ENCODE results near the gene PSMA2.
A peak's percentile ranks its signal among the peaks of the same experiment; 100 is the strongest.

The PSMA2 gene

DNA sequence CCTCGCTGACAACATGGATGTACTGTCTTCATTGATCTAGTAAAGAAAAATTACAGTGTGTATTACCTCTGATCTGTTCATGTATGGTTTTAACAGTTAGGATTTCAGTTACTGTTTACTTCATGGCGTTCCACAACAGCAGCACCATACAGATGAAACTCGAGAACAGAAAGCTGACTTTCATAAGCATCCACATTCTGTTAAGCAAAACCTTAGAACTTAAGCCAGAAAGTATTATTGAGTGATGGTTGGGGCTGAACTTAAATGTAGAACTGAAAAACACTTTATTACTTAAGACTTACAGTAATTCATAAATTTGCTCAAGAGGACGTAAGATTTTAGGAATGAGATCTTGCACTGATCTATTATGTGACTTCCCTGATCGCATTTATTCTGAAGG, 3.9 kb upstream of the PSMA2 start:
- Histone ChIP-seq H3K4me1 (ENCODE audit: control insufficient read depth, insufficient read depth, low read length) (peaks cover 10% of the 10 kb centered on the region), H3K9ac (ENCODE audit: low read depth, low read length) (no peak overlapping the region), H3K4me2 (ENCODE audit: low read length) (no peak overlapping the region), H3K27me3 (ENCODE audit: control insufficient read depth, insufficient read depth, low read length) (no peaks in the 10 kb centered on the region), H3K9me3 (replicated peaks; ENCODE audit: low read length) (no peaks in the 10 kb centered on the region), H3K36me3 (ENCODE audit: insufficient read depth, low read length) (peaks cover 29% of the 10 kb centered on the region), H3K4me3 (ENCODE audit: low read length) (no peak overlapping the region)

DNA sequence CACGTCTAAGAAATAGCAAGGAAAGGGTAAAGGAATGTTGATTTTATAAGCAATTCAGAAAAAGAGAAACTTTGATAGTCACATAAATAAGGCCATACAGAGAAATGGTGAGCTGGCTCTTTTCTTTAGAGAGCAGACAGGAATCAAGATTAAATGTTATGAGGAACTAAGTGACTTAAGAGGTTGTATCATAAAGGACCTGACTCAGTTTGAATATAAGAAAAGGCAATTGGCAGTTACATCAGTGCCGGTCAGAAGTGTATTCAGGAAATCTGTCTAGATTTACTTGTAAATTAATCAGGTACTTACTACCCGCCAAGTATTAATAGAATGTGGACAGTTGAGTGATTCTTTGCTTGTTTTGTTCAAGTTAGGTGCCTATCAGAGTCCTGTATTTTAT, 2.3 kb upstream of the PSMA2 start:
- Histone ChIP-seq H3K9ac (ENCODE audit: low read depth, low read length) (no peak overlapping the region), H3K4me2 (ENCODE audit: low read length) (peak overlapping the region; percentile 34), H3K9me3 (replicated peaks; ENCODE audit: low read length) (no peaks in the 10 kb centered on the region), H3K27me3 (ENCODE audit: control insufficient read depth, insufficient read depth, low read length) (no peaks in the 10 kb centered on the region), H3K36me3 (ENCODE audit: insufficient read depth, low read length) (peaks cover 31% of the 10 kb centered on the region), H3K4me1 (ENCODE audit: control insufficient read depth, insufficient read depth, low read length) (peaks cover 26% of the 10 kb centered on the region), H3K4me3 (ENCODE audit: low read length) (no peak overlapping the region)

DNA sequence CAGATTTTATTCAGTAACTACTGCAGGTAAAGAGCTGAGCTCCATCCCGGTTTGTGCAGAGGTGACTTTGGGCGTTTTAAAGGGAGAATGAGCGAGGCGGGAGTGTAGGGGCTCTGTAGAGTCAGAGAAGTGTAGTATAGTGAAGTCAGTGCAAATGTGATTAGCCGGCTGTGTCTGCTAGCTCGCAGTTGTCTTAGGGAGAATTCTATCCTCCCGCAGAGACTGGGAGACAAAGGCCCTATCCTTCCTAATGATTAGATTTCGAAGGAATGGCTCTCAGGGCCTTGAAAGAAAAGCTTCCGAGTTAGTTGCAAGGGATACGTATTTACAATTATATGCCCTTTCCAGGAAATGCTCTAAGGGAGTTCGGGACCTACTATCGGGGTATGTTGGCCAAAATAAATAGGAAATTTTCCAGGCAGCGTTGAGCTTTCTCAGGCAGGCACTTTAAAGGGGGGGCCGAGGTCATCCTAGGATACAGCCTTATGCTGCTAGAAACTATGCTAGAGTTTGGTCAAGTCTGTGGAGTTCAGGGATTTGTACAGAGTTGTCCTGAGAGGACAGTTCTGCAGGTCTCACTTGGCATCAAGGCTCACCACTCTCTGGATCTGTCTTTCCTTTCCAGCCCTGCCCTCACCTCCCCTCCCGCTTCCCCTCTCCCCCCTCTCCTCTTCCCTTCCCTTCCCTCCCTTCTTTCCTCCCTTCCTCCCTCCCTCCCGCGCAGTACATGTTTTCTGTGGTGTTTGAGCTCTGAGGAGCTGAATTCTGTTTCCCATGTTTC, 1.0 kb upstream of the PSMA2 start:
- Histone ChIP-seq H3K36me3 (ENCODE audit: insufficient read depth, low read length) (peaks cover 21% of the 10 kb centered on the region), H3K9me3 (replicated peaks; ENCODE audit: low read length) (no peaks in the 10 kb centered on the region), H3K4me1 (ENCODE audit: control insufficient read depth, insufficient read depth, low read length) (peaks cover 28% of the 10 kb centered on the region), H3K27me3 (ENCODE audit: control insufficient read depth, insufficient read depth, low read length) (no peaks in the 10 kb centered on the region), H3K9ac (ENCODE audit: low read depth, low read length) (peak overlapping the region; percentile 91), H3K4me3 (ENCODE audit: low read length) (peak overlapping the region; percentile 97), H3K4me2 (ENCODE audit: low read length) (peak overlapping the region; percentile 79)

DNA sequence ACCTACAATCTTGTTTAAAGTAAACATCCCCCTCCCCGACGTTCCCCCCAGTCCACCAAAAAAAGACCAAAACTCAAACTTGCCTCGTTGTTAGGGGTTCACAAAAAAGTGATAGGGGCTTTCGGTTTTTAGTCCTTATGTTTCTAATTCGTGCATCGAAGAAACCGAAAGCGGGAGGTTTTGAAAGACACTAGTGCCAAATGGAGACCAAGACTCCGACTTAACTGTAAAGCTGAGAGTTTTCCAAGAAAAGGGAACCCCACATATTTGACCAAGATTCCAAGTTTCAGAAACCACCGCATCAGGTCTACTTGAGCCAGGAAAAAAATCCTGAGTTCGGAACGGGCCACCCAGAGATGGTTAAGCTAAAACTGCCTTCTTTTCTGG, 534 bp downstream of the PSMA2 start:
- Histone ChIP-seq H3K4me2 (ENCODE audit: low read length) (peak overlapping the region; percentile 88), H3K36me3 (ENCODE audit: insufficient read depth, low read length) (peaks cover 19% of the 10 kb centered on the region), H3K4me3 (ENCODE audit: low read length) (peak overlapping the region; percentile 97), H3K9me3 (replicated peaks; ENCODE audit: low read length) (no peaks in the 10 kb centered on the region), H3K9ac (ENCODE audit: low read depth, low read length) (peak overlapping the region; percentile 92), H3K4me1 (ENCODE audit: control insufficient read depth, insufficient read depth, low read length) (peaks cover 28% of the 10 kb centered on the region), H3K27me3 (ENCODE audit: control insufficient read depth, insufficient read depth, low read length) (no peaks in the 10 kb centered on the region)

DNA sequence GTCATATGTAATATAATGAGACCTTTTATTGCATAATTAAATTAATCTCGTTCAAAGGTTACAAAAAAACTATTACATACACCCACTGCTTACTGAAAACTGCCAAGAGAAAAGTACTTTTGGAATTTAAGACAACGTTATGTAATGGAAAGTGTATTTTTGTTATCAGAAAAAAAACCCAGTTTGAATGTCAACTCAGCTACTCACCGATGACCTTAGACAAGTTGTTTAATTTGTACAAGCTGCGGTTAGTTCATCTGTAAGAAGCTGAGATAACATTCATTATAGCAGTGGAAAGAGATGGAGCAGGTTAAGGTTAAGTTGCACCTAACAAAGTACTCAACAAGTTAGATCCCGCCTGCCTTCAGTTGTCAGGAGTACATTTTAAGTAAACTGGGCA, 1.1 kb downstream of the PSMA2 start:
- Histone ChIP-seq H3K9me3 (replicated peaks; ENCODE audit: low read length) (no peaks in the 10 kb centered on the region), H3K4me2 (ENCODE audit: low read length) (peak overlapping the region; percentile 88), H3K27me3 (ENCODE audit: control insufficient read depth, insufficient read depth, low read length) (no peaks in the 10 kb centered on the region), H3K9ac (ENCODE audit: low read depth, low read length) (peak overlapping the region; percentile 92), H3K36me3 (ENCODE audit: insufficient read depth, low read length) (peaks cover 19% of the 10 kb centered on the region), H3K4me3 (ENCODE audit: low read length) (peak overlapping the region; percentile 97), H3K4me1 (ENCODE audit: control insufficient read depth, insufficient read depth, low read length) (peaks cover 28% of the 10 kb centered on the region)

DNA sequence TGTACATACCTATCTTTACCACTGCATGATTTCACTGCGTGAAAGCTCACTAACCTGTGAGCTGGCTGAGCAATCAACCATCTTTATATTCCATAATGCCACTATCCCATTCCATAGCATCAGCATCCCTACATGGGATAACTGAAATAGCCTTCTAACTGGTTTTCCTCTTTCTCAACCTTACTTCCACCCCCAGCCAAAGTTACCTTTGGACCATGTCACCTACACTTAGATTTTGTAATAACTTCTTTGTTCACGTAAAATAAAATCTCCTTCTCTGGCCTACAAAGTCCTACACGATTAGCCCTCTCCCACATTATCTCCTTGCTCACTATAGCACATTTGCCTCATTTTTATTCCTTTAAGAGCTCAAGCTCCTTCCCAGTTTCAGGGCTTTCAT, 2.5 kb downstream of the PSMA2 start:
- Histone ChIP-seq H3K9me3 (replicated peaks; ENCODE audit: low read length) (no peaks in the 10 kb centered on the region), H3K4me2 (ENCODE audit: low read length) (peak overlapping the region; percentile 88), H3K4me1 (ENCODE audit: control insufficient read depth, insufficient read depth, low read length) (peaks cover 28% of the 10 kb centered on the region), H3K27me3 (ENCODE audit: control insufficient read depth, insufficient read depth, low read length) (no peaks in the 10 kb centered on the region), H3K4me3 (ENCODE audit: low read length) (no peak overlapping the region), H3K9ac (ENCODE audit: low read depth, low read length) (no peak overlapping the region), H3K36me3 (ENCODE audit: insufficient read depth, low read length) (peaks cover 21% of the 10 kb centered on the region)

DNA sequence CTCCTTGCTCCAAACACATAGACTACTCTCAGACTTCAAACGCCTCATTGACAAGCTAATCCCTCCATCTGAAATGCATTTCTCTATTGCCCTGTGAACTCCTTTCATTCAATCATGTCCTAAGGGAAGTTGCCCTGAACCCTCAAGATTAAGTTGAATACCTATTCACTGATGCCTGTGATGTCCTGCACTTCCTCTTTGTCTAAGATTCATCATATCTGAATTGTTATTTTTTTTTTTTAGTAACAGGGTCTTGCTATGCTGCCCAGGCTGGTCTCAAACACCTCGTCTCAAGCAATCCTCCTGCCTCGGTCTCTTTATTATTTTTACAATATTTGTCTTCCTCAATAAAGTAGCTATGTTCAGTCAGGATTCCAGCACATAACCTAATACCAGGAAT, 3.2 kb downstream of the PSMA2 start:
- peaks cover 24% of the 10 kb centered on the region for H3K4me1 ChIP-seq (ENCODE audit: control insufficient read depth, insufficient read depth, low read length)
- peaks cover 26% of the 10 kb centered on the region for H3K36me3 ChIP-seq (ENCODE audit: insufficient read depth, low read length)
- H3K9me3 ChIP-seq (replicated peaks; ENCODE audit: low read length), result no peaks in the 10 kb centered on the region

DNA sequence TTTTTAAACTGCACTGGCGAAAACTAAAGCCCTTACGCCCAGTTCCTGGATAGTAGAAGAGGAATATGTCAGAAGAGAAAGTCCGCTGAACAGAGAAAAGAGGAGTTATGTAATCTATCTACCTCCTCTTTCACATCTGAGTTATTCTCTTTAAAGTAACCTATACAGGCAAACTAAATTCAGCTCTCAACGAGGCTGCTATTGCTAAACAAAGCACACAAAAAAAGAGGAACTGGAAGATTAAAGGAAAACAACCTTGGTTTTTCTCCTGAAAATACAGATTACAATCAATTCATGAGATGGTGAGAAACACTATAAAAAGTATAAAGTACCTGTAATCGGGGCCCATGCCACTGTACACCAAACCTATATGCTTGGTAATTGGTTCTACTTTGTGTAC, 5.8 kb downstream of the PSMA2 start:
- Histone ChIP-seq H3K27me3 (ENCODE audit: control insufficient read depth, insufficient read depth, low read length) (no peaks in the 10 kb centered on the region), H3K4me3 (ENCODE audit: low read length) (no peak overlapping the region), H3K36me3 (ENCODE audit: insufficient read depth, low read length) (peaks cover 51% of the 10 kb centered on the region), H3K4me2 (ENCODE audit: low read length) (no peak overlapping the region), H3K4me1 (ENCODE audit: control insufficient read depth, insufficient read depth, low read length) (peaks cover 19% of the 10 kb centered on the region), H3K9ac (ENCODE audit: low read depth, low read length) (no peak overlapping the region), H3K9me3 (replicated peaks; ENCODE audit: low read length) (no peaks in the 10 kb centered on the region)

More for the DNA sequence above, 3.2 kb downstream of the PSMA2 start:
- peak overlapping the region; percentile 88 for H3K4me2 ChIP-seq (ENCODE audit: low read length)
- no peak overlapping the region for H3K9ac ChIP-seq (ENCODE audit: low read depth, low read length)
- H3K27me3 ChIP-seq (ENCODE audit: control insufficient read depth, insufficient read depth, low read length), result no peaks in the 10 kb centered on the region
- no peak overlapping the region for H3K4me3 ChIP-seq (ENCODE audit: low read length)

DNA sequence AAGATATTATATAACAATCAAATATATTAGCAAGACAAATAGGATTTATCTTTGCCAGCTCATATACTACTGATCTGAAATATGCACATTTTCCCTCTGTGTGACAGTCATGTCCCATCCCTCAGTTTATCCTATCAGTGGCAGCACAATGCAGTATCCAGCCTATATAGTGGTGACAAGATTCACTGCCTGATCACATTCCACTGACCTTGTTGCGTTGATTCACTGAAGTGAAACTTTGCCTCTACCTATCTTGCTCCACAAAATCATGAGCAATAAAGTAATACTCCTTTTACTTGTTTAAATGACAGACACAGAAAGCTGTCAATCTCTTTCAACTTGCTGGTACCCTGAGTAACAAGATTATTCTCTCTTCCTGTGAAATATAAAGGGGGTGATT, 6.3 kb downstream of the PSMA2 start:
- no peaks in the 10 kb centered on the region for H3K9me3 ChIP-seq (replicated peaks; ENCODE audit: low read length)
- H3K27me3 ChIP-seq (ENCODE audit: control insufficient read depth, insufficient read depth, low read length), result no peaks in the 10 kb centered on the region
- no peak overlapping the region for H3K4me2 ChIP-seq (ENCODE audit: low read length)
- no peak overlapping the region for H3K9ac ChIP-seq (ENCODE audit: low read depth, low read length)
- H3K4me3 ChIP-seq (ENCODE audit: low read length), result no peak overlapping the region
- peaks cover 57% of the 10 kb centered on the region for H3K36me3 ChIP-seq (ENCODE audit: insufficient read depth, low read length)
- peaks cover 15% of the 10 kb centered on the region for H3K4me1 ChIP-seq (ENCODE audit: control insufficient read depth, insufficient read depth, low read length)

DNA sequence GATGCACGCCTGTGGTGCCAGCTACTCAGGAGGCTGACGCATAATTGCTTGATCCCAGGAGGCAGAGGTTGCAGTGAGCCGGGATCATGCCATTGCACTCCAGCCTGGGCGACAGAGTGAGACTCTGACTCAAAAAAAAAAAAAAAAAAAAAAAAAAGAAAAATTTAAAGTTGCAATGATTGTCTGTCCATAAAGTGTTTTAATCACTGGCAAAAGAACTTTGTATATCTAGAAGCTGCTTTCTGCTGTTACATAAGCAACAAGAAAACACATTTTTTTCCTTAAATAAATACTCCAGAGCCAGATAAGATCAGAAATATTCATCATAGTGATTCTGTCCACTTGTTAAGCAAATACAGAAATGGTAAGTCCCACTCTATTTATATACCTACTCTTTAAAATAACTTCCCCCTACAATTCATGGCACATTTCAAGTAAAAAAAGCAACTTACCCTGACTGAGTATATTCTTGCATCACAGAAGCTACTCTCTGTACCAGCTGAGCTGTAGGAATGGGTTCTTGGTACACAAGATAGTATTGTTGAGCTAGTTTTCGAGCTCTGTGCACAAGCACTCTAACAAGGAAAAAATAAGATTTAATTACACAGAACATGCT, 7.6 kb downstream of the PSMA2 start:
- Histone ChIP-seq H3K9me3 (replicated peaks; ENCODE audit: low read length) (no peaks in the 10 kb centered on the region), H3K36me3 (ENCODE audit: insufficient read depth, low read length) (peaks cover 63% of the 10 kb centered on the region), H3K27me3 (ENCODE audit: control insufficient read depth, insufficient read depth, low read length) (no peaks in the 10 kb centered on the region), H3K4me1 (ENCODE audit: control insufficient read depth, insufficient read depth, low read length) (peaks cover 2% of the 10 kb centered on the region), H3K9ac (ENCODE audit: low read depth, low read length) (no peak overlapping the region), H3K4me3 (ENCODE audit: low read length) (no peak overlapping the region), H3K4me2 (ENCODE audit: low read length) (no peak overlapping the region)

DNA sequence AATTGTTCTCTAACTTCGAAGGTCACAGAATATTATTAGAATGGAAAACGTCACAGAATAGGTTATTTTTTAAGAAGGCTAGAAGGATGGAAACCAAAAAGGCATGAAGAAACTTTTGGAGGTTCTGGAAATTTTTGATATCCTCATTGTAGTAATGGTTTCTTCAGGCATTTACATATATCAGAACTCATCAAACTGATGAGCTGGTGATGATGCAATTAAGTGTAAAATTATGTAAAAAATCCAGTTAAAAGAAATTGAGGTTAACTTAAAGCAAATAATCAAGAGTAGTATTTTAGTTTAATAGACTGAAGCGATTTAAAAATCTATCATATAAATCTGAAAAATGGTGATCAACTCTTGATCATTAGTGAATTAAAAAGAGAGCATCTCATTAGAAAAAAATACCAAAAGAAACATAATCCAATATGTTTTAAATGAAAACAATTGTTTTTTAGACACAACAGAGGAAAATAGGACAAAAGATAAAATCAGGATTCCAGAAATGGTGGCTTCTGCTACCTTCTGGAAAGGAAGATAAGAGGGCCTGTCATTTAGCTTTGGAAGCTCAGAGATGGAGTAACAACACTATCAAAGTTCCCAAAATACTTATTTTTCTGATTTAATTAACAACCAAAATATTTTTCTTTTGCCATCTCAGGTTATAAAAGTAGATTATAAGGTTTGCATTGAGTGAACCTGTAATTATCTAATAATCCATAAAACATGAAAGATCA, 9.8 kb downstream of the PSMA2 start:
- no peaks in the 10 kb centered on the region for H3K9me3 ChIP-seq (replicated peaks; ENCODE audit: low read length)
- no peak overlapping the region for H3K4me2 ChIP-seq (ENCODE audit: low read length)
- no peak overlapping the region for H3K4me3 ChIP-seq (ENCODE audit: low read length)
- H3K9ac ChIP-seq (ENCODE audit: low read depth, low read length), result no peak overlapping the region
- H3K4me1 ChIP-seq (ENCODE audit: control insufficient read depth, insufficient read depth, low read length), result no peaks in the 10 kb centered on the region
- H3K36me3 ChIP-seq (ENCODE audit: insufficient read depth, low read length), result peaks cover 71% of the 10 kb centered on the region
- H3K27me3 ChIP-seq (ENCODE audit: control insufficient read depth, insufficient read depth, low read length), result no peaks in the 10 kb centered on the region

All from skeletal muscle satellite cell (primary cell).